ENCODE data around the gene GLT6D1. TPM values are rescaled to one million over a fixed set of nuclear protein-coding genes. Genes with fewer than 3 reads are reported as not detected.
"Not testable (repeated sequence)": the region's sequence is repeated elsewhere in the genome, so short reads cannot be mapped to it uniquely, and the experiment has no call there.

Gene GLT6D1
- total RNA-seq, 4 donors from 2014 or later: not detected

- 66 to 67% methylated on average over 8 of the region's 8 CpGs for WGBS, 2 donors
- no peak overlapping the region for H3K27ac ChIP-seq
- H3K36me3 ChIP-seq: no peaks in the 10 kb centered on the region
- DNase-seq: no peak
- H3K9me3 ChIP-seq: no peaks in the 10 kb centered on the region
- no peaks in the 10 kb centered on the region for H3K4me1 ChIP-seq
- H3K27me3 ChIP-seq: no peaks in the 10 kb centered on the region
- intact Hi-C loops (cut with DNase I): no loop called here
- TF ChIP-seq POLR2A (IDR thresholded peaks at IDR 0.05): no peak
- TF ChIP-seq, protein P1, sequence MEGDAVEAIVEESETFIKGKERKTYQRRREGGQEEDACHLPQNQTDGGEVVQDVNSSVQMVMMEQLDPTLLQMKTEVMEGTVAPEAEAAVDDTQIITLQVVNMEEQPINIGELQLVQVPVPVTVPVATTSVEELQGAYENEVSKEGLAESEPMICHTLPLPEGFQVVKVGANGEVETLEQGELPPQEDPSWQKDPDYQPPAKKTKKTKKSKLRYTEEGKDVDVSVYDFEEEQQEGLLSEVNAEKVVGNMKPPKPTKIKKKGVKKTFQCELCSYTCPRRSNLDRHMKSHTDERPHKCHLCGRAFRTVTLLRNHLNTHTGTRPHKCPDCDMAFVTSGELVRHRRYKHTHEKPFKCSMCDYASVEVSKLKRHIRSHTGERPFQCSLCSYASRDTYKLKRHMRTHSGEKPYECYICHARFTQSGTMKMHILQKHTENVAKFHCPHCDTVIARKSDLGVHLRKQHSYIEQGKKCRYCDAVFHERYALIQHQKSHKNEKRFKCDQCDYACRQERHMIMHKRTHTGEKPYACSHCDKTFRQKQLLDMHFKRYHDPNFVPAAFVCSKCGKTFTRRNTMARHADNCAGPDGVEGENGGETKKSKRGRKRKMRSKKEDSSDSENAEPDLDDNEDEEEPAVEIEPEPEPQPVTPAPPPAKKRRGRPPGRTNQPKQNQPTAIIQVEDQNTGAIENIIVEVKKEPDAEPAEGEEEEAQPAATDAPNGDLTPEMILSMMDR (IDR thresholded peaks at IDR 0.05): no peak
- H3K4me3 ChIP-seq (replicated peaks in 1 of 3): no peak overlapping the region
Observed at GRCh38 chr9:135641745-135642144, 2.4 kb upstream of the GLT6D1 start.

DNA sequence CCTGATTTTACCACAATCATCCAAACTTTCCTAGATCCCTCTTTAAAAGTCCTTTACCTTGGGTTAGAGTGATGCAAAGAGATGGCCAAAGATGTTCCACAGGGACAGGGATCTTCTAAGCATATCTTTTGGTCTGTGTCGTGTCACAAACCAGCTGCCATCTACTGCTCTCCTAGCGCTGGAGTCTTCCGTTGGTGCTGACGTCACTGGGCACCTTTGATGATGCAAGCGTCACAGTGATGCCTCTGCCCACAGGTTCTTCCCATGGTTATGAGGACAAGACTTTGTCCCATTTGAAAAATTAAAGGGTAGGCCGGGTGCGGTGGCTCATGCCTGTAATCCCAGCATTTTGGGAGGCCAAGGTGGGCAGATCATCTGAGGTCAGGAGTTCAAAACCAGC, 1.7 kb upstream of the GLT6D1 start:
- Histone ChIP-seq H3K9me3 (no peaks in the 10 kb centered on the region), H3K4me1 (no peaks in the 10 kb centered on the region), H3K27me3 (no peaks in the 10 kb centered on the region), H3K27ac (no peak overlapping the region), H3K36me3 (no peaks in the 10 kb centered on the region), H3K4me3 (replicated peaks in 1 of 3) (no peak overlapping the region)
- intact Hi-C loops (cut with DNase I): no loop called here
- WGBS, 2 donors: 81 to 85% methylated on average over 7 of the region's 7 CpGs
- no peak for DNase-seq
- TF ChIP-seq POLR2A (IDR thresholded peaks at IDR 0.05): no peak
- TF ChIP-seq, protein P1 (IDR thresholded peaks at IDR 0.05): no peak

DNA sequence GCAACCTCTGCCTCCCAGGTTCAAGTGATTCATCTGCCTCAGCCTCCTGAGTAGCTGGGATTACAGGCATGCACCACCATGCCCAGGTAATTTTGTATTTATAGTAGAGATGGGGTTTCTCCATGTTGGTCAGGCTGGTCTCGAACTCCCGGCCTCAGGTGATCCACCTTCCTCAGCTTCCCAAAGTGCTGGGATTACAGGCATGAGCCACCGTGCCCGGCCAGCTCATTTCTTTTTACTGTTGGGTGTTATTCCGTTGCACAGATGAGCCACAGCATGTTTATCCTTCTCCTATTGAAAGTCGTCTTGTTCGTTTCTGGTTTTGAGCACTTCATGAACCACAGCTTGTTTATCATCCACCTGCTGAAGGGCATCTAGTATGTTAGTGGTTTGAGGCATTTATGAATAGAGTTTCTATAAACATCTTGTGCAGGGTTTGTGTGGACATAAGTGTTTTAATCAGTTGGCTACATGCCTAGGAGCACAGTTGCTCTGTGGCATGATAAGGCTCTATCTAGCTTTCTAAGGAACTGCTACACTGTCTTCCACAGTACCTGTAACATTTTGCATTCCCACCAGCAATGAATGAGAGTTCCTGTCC, 2.3 kb downstream of the GLT6D1 start:
- H3K4me1 ChIP-seq; intact Hi-C loops (cut with DNase I); H3K4me3 ChIP-seq (replicated peaks in 1 of 3); DNase-seq; H3K27ac ChIP-seq; H3K9me3 ChIP-seq; H3K27me3 ChIP-seq; H3K36me3 ChIP-seq: not testable (repeated sequence)
- WGBS, 2 donors: 74 to 78% methylated on average over 7 of the region's 7 CpGs

- no peak overlapping the region for H3K4me3 ChIP-seq (replicated peaks in 1 of 3)
- no peaks in the 10 kb centered on the region for H3K36me3 ChIP-seq
- H3K4me1 ChIP-seq: no peaks in the 10 kb centered on the region
- no peak overlapping the region for H3K27ac ChIP-seq
- DNase-seq: no peak
- TF ChIP-seq POLR2A (IDR thresholded peaks at IDR 0.05): no peak
- TF ChIP-seq, protein P1 (IDR thresholded peaks at IDR 0.05): no peak
- intact Hi-C loops (cut with DNase I): no loop called here
- no peaks in the 10 kb centered on the region for H3K9me3 ChIP-seq
- WGBS, 2 donors: 93 to 95% methylated on average over 10 of the region's 10 CpGs
- no peaks in the 10 kb centered on the region for H3K27me3 ChIP-seq
Observed at GRCh38 chr9:135632841-135633240, 6.5 kb downstream of the GLT6D1 start.

DNA sequence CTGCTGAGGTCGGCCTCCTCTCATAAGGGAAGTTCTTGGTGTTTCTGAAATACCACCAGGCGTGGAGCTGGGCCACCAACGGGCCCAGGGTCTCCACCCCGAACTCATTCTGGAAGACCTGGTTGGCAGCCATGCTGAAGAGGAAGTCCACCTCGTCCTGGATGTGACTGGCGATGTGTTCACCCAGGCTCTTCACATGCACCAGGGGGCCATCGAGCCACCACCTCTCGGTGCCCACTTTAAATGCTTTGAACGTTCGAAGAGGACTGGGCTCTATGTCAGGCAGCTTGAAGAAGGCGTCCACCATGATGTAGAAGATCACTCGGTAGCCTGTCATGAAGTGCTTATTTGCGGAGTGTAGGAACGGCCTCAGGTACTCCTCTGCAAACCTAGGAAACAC, 15.1 kb downstream of the GLT6D1 start:
- no peak overlapping the region for H3K27ac ChIP-seq
- TF ChIP-seq, protein P1 (IDR thresholded peaks at IDR 0.05): no peak
- TF ChIP-seq POLR2A (IDR thresholded peaks at IDR 0.05): no peak
- 94 to 95% methylated on average over 13 to 14 of the region's 14 CpGs for WGBS, 2 donors
- H3K9me3 ChIP-seq: no peaks in the 10 kb centered on the region
- H3K36me3 ChIP-seq: no peaks in the 10 kb centered on the region
- intact Hi-C loops (cut with DNase I): no loop called here
- peaks cover 12 to 18% of the 10 kb centered on the region in 2 donors for H3K4me1 ChIP-seq
- H3K4me3 ChIP-seq (replicated peaks in 1 of 3): no peak overlapping the region
- no peak for DNase-seq
- no peaks in the 10 kb centered on the region for H3K27me3 ChIP-seq
